ENCODE results near the gene GBP2.
A peak's percentile ranks its signal among the peaks of the same experiment; 100 is the strongest.

GBP2 gene

DNA sequence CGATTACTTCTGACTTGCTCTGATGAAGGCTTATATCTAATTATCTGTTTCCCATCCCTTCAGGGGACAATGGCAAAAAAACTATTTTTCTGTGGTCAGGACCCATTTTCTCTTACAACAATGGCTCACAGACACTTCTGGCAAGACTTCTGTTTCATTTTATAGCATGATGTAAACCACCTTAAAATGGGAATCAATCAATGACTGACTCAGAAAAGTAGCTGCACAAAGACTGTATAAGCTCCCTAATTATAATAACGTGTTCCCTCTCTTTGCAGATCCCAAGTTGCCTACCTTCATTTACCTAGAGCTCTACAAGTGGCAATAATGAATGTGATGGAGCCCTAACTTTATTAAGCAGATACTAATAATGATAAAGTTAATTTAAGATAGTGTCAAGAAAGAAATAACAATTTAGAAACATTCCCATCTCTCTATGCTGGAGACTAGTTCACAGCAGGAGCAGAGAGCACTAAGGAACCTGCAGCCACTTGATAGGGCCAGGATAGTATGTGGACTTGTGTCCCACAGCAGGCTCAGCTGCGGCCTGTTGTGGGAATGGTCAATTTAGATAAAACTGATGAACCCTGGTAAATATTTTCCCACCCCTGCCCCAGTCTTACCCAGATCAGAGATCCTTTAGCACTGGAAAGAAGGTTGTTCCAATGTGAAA, 538 bp downstream of the GBP2 start:
- Histone ChIP-seq H3K27ac (ENCODE audit: low read length) (peak overlapping the region; percentile 97), H3K27me3 (ENCODE audit: low read depth, low read length) (no peaks in the 10 kb centered on the region), H3K9me3 (ENCODE audit: control insufficient read depth in 1 of 2, low read length in 2 of 2) (no peaks in the 10 kb centered on the region), H3K36me3 (ENCODE audit: control insufficient read depth in 1 of 2, insufficient read depth in 2 of 2, low read length in 2 of 2) (peaks cover 3 to 4% of the 10 kb centered on the region in 2 donors), H3K4me3 (ENCODE audit: low read depth in 1 of 2, low read length in 2 of 2) (peak overlapping the region; percentile 76 to 86), H3K4me1 (ENCODE audit: control insufficient read depth in 1 of 2, insufficient read depth in 2 of 2, low read length in 2 of 2) (peaks cover 10 to 15% of the 10 kb centered on the region in 2 donors)

DNA sequence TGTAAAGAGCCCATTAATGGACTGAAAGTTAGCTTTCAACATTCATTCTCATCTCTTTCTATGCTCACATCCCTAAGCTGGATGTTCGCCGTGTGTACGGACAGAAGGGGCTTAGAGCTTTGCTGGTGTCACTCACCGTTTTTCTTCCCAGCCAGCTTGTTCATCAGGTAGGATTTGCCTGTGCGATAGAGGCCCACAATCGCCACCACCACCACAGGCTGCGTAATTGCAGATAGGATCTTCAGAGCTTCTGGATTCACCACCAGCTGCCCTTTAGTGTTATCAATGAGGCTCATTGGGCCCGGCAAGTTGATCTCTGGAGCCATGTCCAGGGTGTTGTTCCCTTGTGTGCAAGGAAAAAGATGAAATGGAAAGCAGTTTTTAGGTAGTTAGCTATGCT, 4.3 kb downstream of the GBP2 start:
- H3K27me3 ChIP-seq (ENCODE audit: low read depth, low read length): no peaks in the 10 kb centered on the region
- H3K4me1 ChIP-seq (ENCODE audit: control insufficient read depth in 1 of 2, insufficient read depth in 2 of 2, low read length in 2 of 2): peaks cover 0 to 11% of the 10 kb centered on the region in 2 donors
- peaks cover 37 to 40% of the 10 kb centered on the region in 2 donors for H3K36me3 ChIP-seq (ENCODE audit: control insufficient read depth in 1 of 2, insufficient read depth in 2 of 2, low read length in 2 of 2)
- H3K4me3 ChIP-seq (ENCODE audit: low read depth in 1 of 2, low read length in 2 of 2): no peak overlapping the region
- no peak overlapping the region for H3K27ac ChIP-seq (ENCODE audit: low read length)
- H3K9me3 ChIP-seq (ENCODE audit: control insufficient read depth in 1 of 2, low read length in 2 of 2): no peaks in the 10 kb centered on the region

DNA sequence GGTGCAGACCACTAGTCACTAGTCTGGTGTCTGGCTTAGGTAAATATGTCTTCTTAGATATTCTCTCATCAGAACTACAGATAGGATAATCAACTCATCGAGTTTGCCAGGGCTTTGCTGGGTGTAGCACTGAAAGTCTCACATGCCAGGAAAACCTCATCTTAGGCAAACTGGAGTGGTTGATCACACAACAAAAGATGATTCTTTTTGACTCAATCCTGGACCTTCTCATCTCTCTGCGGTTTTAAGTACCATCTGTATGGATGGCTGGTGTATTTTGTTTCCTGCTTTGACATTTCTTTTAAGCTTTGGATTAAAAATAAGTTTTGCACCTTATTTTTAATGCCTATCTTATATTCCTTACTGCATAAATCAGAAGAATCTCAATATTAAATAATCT, 11.3 kb downstream of the GBP2 start:
- peaks cover 57 to 75% of the 10 kb centered on the region in 2 donors for H3K36me3 ChIP-seq (ENCODE audit: control insufficient read depth in 1 of 2, insufficient read depth in 2 of 2, low read length in 2 of 2)
- no peaks in the 10 kb centered on the region for H3K9me3 ChIP-seq (ENCODE audit: control insufficient read depth in 1 of 2, low read length in 2 of 2)
- H3K27me3 ChIP-seq (ENCODE audit: low read depth, low read length): no peaks in the 10 kb centered on the region
- no peak overlapping the region for H3K4me3 ChIP-seq (ENCODE audit: low read depth in 1 of 2, low read length in 2 of 2)
- H3K27ac ChIP-seq (ENCODE audit: low read length): no peak overlapping the region
- peaks cover 0 to 11% of the 10 kb centered on the region in 2 donors for H3K4me1 ChIP-seq (ENCODE audit: control insufficient read depth in 1 of 2, insufficient read depth in 2 of 2, low read length in 2 of 2)

DNA sequence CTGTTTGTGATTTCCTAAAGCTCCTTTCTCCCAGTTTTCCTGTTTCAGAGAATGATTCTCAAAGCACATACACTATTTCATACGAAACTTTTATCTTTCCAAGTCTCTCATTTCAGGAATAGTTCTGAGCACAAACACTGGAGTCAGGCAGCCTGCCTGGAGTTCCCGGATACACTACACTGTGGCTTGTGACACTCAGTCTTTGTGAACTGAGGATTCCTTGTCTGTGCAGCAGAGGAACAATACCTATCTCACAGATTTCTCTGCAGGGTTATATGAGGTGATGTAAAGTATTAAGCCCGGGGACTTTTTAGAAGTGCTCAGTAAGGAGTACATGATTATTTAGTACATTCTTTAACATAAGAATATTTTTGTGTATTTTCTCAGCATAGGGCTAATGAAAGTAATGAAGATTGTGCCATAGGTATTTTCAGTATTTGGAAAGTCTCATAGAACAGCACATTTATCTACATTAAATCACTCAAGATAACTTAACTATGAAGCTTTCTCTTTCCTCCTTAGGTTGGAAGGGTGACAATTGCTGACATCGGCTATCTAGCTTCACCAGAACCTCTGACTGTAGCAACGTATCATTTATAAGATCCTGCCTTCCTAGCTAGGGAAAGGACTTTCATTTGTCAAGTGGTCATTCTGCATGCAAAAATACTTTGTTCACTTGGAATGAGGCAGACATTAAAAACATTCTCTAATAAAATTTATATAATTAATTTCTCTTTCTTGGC, 12.9 kb downstream of the GBP2 start:
- H3K9me3 ChIP-seq (ENCODE audit: control insufficient read depth in 1 of 2, low read length in 2 of 2): no peaks in the 10 kb centered on the region
- no peak overlapping the region for H3K27ac ChIP-seq (ENCODE audit: low read length)
- H3K4me1 ChIP-seq (ENCODE audit: control insufficient read depth in 1 of 2, insufficient read depth in 2 of 2, low read length in 2 of 2): peaks cover 0 to 11% of the 10 kb centered on the region in 2 donors
- H3K36me3 ChIP-seq (ENCODE audit: control insufficient read depth in 1 of 2, insufficient read depth in 2 of 2, low read length in 2 of 2): peaks cover 53 to 75% of the 10 kb centered on the region in 2 donors
- no peak overlapping the region for H3K4me3 ChIP-seq (ENCODE audit: low read depth in 1 of 2, low read length in 2 of 2)
- no peaks in the 10 kb centered on the region for H3K27me3 ChIP-seq (ENCODE audit: low read depth, low read length)

DNA sequence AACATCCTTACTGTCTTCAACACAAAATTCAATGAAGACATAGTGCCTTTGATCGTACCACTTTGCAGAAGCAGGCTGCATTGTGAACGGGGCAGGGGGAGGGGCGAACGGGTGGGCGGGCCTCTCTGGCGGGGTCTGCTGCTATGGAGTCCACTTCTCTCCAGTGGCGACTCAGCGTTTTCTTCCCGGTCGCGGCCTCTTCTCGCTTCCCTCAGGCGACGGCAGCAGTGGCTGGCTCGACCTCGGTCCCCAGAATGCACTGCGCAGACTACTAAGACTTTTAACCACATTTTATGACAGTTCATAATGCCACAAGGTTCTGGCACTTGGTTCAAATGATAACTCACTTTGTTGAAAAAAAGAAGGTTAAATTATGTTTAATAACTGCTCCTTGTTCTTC, 21.2 kb downstream of the GBP2 start:
- H3K4me1 ChIP-seq (ENCODE audit: control insufficient read depth in 1 of 2, insufficient read depth in 2 of 2, low read length in 2 of 2): no peaks in the 10 kb centered on the region
- no peaks in the 10 kb centered on the region for H3K9me3 ChIP-seq (ENCODE audit: control insufficient read depth in 1 of 2, low read length in 2 of 2)
- no peaks in the 10 kb centered on the region for H3K27me3 ChIP-seq (ENCODE audit: low read depth, low read length)
- H3K4me3 ChIP-seq (ENCODE audit: low read depth in 1 of 2, low read length in 2 of 2): no peak overlapping the region
- no peak overlapping the region for H3K27ac ChIP-seq (ENCODE audit: low read length)
- H3K36me3 ChIP-seq (ENCODE audit: control insufficient read depth in 1 of 2, insufficient read depth in 2 of 2, low read length in 2 of 2): peaks cover 42 to 49% of the 10 kb centered on the region in 2 donors

DNA sequence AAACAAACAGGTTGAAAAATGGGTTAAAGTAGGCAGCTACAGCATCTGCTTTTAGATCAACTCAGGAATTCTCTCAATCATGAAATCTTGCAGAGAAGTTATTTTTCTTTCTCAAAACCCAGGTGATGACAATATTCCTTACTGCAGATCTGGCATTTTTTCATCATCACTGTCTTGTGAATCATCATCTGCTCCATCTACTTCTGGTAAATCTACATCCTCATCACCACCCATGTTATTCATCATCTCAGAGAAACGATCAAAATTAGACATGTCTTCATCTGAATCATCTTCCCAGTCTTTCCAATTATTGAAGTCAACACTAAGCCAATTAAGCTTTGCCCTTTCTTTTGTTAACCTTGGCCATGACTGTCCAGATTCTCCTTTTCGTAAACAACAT, 21.8 kb downstream of the GBP2 start:
- Histone ChIP-seq H3K4me3 (ENCODE audit: low read depth in 1 of 2, low read length in 2 of 2) (no peak overlapping the region), H3K4me1 (ENCODE audit: control insufficient read depth in 1 of 2, insufficient read depth in 2 of 2, low read length in 2 of 2) (no peaks in the 10 kb centered on the region), H3K9me3 (ENCODE audit: control insufficient read depth in 1 of 2, low read length in 2 of 2) (no peaks in the 10 kb centered on the region), H3K27ac (ENCODE audit: low read length) (no peak overlapping the region), H3K36me3 (ENCODE audit: control insufficient read depth in 1 of 2, insufficient read depth in 2 of 2, low read length in 2 of 2) (peaks cover 38 to 44% of the 10 kb centered on the region in 2 donors), H3K27me3 (ENCODE audit: low read depth, low read length) (no peaks in the 10 kb centered on the region)

DNA sequence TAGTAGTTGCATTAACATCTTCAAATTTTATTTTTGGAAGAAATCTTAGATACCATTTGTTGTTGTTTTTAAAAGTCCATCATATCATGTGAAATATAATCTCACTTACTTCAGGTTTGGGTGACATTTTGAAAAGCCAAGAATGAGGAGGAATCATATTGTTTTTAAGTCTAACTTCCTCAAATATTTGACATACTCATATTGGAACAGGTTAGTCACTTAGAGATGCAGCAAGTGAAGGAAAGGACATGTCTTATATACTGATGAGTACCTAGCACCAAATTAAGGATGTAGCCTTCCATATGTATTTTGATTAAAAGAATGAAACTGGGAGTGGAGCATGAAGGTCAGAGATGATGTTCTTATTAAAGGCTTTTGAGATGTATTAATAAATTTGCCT, 23.9 kb downstream of the GBP2 start:
- Histone ChIP-seq H3K9me3 (ENCODE audit: control insufficient read depth in 1 of 2, low read length in 2 of 2) (no peaks in the 10 kb centered on the region), H3K27me3 (ENCODE audit: low read depth, low read length) (no peaks in the 10 kb centered on the region), H3K4me3 (ENCODE audit: low read depth in 1 of 2, low read length in 2 of 2) (no peak overlapping the region), H3K4me1 (ENCODE audit: control insufficient read depth in 1 of 2, insufficient read depth in 2 of 2, low read length in 2 of 2) (no peaks in the 10 kb centered on the region), H3K36me3 (ENCODE audit: control insufficient read depth in 1 of 2, insufficient read depth in 2 of 2, low read length in 2 of 2) (peaks cover 20 to 23% of the 10 kb centered on the region in 2 donors), H3K27ac (ENCODE audit: low read length) (no peak overlapping the region)

DNA sequence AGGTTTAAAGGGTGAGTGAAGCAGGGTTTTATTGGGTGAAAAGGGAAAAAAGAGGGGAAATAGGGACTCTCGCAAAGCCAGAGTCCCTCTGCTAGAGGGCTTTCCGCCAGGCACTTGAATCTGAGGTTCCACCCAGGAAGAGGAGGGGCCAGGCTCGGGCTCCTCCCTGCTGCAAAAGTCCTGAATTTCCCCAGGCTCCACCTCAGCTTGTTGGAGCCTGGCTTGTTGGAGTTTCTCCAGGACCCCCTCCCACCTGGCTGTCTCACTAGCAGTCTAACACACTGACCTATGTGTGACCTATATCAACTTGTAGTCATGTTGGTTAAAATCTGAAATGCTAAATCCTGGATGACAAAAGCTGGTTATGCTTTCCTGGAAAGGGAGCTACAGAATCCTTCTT, 25.5 kb downstream of the GBP2 start:
- Histone ChIP-seq H3K4me3 (ENCODE audit: low read depth in 1 of 2, low read length in 2 of 2) (no peak overlapping the region), H3K36me3 (ENCODE audit: control insufficient read depth in 1 of 2, insufficient read depth in 2 of 2, low read length in 2 of 2) (peaks cover 6 to 16% of the 10 kb centered on the region in 2 donors), H3K27ac (ENCODE audit: low read length) (no peak overlapping the region), H3K9me3 (ENCODE audit: control insufficient read depth in 1 of 2, low read length in 2 of 2) (peaks cover 0 to 4% of the 10 kb centered on the region in 2 donors), H3K27me3 (ENCODE audit: low read depth, low read length) (no peaks in the 10 kb centered on the region), H3K4me1 (ENCODE audit: control insufficient read depth in 1 of 2, insufficient read depth in 2 of 2, low read length in 2 of 2) (no peaks in the 10 kb centered on the region)

DNA sequence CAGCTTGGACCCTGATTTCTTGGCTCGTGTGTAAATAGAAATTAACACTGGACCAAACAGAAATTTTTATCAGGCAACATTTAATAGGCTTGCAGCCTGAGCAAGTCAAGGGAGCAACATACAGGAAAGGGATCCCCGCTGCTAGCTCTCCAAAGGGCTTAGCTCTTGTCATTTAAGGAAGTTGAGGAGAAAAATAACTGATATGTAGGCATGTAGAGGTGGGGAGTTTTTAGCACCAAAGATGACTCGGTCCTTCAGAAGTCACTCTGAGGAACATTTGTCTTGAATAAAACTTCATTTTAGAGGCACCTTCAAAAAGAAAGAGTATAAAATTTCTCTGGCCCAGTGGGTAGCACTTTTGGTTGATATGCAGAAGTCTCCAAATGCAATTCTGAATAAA, 27.1 kb downstream of the GBP2 start:
- H3K27ac ChIP-seq (ENCODE audit: low read length): no peak overlapping the region
- no peaks in the 10 kb centered on the region for H3K27me3 ChIP-seq (ENCODE audit: low read depth, low read length)
- H3K9me3 ChIP-seq (ENCODE audit: control insufficient read depth in 1 of 2, low read length in 2 of 2): peaks cover 0 to 4% of the 10 kb centered on the region in 2 donors
- H3K36me3 ChIP-seq (ENCODE audit: control insufficient read depth in 1 of 2, insufficient read depth in 2 of 2, low read length in 2 of 2): peaks cover 0 to under 1% of the 10 kb centered on the region in 2 donors
- H3K4me3 ChIP-seq (ENCODE audit: low read depth in 1 of 2, low read length in 2 of 2): no peak overlapping the region
- no peaks in the 10 kb centered on the region for H3K4me1 ChIP-seq (ENCODE audit: control insufficient read depth in 1 of 2, insufficient read depth in 2 of 2, low read length in 2 of 2)

DNA sequence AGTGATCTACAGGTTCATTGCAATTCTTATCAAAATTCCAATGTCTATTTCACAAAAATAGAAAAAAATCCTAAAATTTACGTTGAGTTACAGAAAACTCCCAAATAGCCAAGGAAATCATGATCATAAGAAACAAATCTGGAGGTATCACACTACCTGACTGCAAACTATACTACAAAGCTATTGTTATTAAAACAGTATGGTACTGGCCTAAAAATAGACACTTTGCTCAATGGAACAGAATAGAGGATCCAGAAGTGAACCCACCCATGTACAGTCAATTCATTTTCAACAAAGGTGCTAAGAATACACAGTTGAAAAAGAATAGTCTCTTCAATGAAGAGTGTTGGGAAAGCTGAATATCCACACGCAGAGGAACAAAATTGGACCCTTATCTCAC, 30.2 kb downstream of the GBP2 start:
- no peak overlapping the region for H3K27ac ChIP-seq (ENCODE audit: low read length)
- H3K27me3 ChIP-seq (ENCODE audit: low read depth, low read length): no peaks in the 10 kb centered on the region
- H3K36me3 ChIP-seq (ENCODE audit: control insufficient read depth in 1 of 2, insufficient read depth in 2 of 2, low read length in 2 of 2): no peaks in the 10 kb centered on the region
- H3K4me3 ChIP-seq (ENCODE audit: low read depth in 1 of 2, low read length in 2 of 2): no peak overlapping the region
- peaks cover 0 to 4% of the 10 kb centered on the region in 2 donors for H3K9me3 ChIP-seq (ENCODE audit: control insufficient read depth in 1 of 2, low read length in 2 of 2)
- no peaks in the 10 kb centered on the region for H3K4me1 ChIP-seq (ENCODE audit: control insufficient read depth in 1 of 2, insufficient read depth in 2 of 2, low read length in 2 of 2)

DNA sequence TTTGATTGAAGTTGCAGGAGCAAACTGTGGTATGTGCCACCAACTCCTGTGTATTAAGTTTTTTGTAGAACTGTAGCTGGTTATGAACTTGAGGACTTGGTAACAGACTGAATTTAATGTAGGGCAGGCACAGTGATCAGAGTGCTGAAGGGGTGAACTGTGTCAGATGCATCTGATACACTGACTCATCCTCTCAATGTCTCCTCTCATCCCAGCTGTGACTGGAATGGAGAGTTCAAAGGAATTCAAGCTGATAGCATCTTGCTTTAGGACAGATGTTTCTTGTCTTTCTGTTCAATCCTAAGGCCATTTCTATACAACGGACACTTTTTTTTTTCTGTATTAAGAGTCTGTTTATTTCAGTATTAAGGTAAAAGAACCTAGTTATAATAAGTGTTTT, 36.0 kb downstream of the GBP2 start:
- H3K4me3 ChIP-seq (ENCODE audit: low read depth in 1 of 2, low read length in 2 of 2): no peak overlapping the region
- H3K27me3 ChIP-seq (ENCODE audit: low read depth, low read length): no peaks in the 10 kb centered on the region
- H3K27ac ChIP-seq (ENCODE audit: low read length): no peak overlapping the region
- no peaks in the 10 kb centered on the region for H3K9me3 ChIP-seq (ENCODE audit: control insufficient read depth in 1 of 2, low read length in 2 of 2)
- H3K4me1 ChIP-seq (ENCODE audit: control insufficient read depth in 1 of 2, insufficient read depth in 2 of 2, low read length in 2 of 2): no peaks in the 10 kb centered on the region
- H3K36me3 ChIP-seq (ENCODE audit: control insufficient read depth in 1 of 2, insufficient read depth in 2 of 2, low read length in 2 of 2): no peaks in the 10 kb centered on the region

All from muscle layer of duodenum (tissue), 2 donors.